Right forelimb (tissue), 1 donor: ENCODE results near the gene DHX29.

ENCODE experiments used
- DNase-seq: peaks from one replicate; pipeline ENCODE4 v3.0.0-alpha.2; 2018

Gene DHX29

DNA sequence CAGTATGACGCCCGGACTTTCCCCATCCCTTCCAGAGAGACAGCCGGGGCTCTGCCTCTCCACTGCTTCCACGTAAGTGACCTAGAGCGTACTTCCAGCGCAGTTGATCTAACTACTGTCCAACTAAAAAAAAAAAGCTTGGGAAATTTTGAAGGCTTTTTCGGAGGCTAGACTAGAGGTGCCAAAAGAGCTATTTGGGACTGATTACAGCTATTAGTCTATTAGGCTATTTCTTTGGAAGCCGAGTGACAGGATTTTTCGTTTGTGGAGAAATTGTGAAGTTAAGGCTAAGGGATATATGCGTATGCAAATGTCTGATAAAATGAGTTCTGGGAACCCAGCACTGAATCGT is 75.6 kb downstream of the DHX29 start:
- no peak for DNase-seq

- DNase-seq: peak; percentile 60
These were observed 76.2 kb downstream of the DHX29 start for GRCh38 chr5:55231029-55231918.

GRCh38 chr5:55230086-55230629 is 77.3 kb downstream of the DHX29 start:
- no peak for DNase-seq

DNA sequence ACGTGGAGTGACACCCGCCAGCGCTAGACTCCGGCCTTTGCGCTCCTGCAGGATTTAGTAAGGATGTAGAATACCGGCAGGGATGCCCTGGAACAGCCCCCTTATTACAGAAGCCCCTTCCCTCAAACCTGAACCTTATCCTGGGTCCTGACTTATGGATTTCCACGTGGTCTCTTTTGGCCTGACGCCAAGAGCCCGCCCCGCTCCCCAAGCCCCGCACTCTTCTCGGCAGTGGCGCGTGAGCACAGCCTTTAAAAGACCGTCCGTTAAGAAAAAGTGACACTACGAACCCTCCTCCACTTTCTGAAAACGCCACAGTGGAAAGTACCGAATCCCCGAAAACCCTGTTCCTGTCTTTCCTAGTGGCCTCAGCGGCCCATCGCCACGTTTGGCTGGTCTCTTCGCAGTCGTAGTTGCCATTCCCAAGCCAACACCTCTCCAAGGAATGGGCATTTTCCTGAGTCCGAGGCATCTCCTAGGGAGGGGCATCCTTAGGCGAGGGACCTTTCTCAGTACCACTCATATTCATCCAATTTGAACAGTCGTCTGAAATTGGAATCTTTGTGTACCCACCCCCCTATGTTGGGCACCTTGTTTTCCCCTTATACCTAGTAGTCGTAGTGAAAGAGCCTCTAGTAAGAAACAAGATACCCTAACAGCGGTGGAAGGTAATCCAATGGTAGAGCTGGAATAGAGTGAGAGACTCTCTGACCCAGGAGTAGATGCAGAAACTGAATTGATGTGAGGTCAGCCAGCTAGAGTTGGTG is 79.6 kb downstream of the DHX29 start:
- no peak for DNase-seq

DNA sequence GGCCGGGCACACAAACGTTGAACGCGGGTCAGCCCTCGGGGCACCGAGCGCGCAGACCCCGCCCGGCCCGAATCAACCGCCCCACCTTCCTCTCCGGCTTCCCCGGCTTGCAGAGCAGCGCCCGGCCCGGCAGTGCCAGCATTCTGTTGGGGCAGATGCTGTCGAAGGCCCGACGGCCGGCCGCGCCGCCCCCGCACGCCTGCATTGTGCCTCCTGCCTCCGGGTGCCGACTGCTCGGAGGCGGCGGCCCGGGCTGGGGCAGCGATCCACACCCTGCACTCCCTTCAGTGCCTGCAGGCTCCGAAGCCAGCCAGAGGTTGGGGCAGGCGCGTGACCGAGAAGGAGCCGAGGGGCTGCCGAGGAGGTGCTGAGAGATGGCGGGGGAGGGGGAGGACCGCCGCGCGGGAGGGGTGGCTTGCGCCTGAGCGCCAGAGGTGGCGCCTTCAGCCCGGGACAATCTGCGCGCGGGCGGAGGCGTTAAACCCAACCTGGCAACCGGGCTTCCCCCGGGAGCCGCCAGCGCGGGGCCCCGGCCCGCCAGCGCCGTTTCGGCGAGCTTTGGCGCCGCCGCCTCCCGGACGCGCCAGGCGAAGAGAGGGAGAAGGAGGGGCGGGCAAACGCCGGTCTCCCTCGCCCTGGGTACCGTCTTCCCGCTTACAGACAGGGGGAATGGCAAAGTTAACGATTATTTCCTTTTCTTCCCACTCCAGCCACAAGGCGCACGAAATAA is 80.4 kb downstream of the DHX29 start, which contains the start of gene MCIDAS:
Gene MCIDAS (minus strand): TSS at position 382 of the 730 bp plus-strand sequence. CDS start 177 bp downstream, at position 205.
- DNase-seq: peak; percentile 64

DNA sequence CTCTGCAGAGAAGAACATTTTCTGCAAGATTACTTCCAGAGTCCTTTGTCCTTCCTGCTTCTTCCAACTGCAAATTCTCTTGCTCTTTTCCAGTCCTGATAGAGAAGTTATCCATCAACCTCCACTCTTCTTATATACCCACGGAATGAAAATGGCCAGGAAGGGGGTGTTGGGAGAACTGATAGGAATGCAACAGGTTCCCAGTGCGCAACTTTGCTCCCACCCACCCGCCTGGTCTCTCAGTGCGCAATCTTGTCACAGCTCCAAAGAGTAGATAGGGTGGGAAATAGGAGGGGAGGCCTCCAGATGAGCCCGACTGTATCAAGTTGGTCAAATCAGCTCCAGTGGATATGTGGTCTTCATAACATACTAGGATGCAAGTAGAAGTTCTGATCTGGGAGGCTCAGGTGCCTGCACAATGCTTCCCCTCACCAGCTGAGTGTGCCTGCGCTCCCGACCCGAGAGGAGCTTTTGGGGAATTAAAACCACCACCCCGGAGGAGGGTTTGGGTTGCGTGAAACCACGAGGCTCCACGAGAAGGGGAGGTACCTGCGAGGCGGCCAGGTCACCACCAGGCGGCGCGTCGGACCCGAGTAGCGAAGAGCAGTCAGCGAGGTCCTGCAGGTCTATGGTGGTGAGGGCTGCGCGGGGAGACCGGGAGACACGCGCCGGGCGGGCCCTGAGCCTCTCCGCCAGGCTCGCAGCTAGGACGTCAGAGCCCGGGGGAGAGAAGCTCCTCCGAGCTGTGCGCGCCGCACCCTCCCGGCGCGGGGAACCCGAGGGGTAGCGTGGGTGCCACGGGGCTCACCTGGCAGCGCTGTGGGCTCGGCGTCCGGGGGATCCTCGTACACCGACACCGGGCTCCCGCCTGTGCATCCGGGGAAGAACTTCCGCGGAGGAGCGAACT is 81.2 kb downstream of the DHX29 start:
- DNase-seq: peak; percentile 81

GRCh38 chr5:55225346-55225745 is 82.1 kb downstream of the DHX29 start:
- no peak for DNase-seq

- no peak for DNase-seq
These were observed 83.7 kb downstream of the DHX29 start for GRCh38 chr5:55223812-55224240.

DNA sequence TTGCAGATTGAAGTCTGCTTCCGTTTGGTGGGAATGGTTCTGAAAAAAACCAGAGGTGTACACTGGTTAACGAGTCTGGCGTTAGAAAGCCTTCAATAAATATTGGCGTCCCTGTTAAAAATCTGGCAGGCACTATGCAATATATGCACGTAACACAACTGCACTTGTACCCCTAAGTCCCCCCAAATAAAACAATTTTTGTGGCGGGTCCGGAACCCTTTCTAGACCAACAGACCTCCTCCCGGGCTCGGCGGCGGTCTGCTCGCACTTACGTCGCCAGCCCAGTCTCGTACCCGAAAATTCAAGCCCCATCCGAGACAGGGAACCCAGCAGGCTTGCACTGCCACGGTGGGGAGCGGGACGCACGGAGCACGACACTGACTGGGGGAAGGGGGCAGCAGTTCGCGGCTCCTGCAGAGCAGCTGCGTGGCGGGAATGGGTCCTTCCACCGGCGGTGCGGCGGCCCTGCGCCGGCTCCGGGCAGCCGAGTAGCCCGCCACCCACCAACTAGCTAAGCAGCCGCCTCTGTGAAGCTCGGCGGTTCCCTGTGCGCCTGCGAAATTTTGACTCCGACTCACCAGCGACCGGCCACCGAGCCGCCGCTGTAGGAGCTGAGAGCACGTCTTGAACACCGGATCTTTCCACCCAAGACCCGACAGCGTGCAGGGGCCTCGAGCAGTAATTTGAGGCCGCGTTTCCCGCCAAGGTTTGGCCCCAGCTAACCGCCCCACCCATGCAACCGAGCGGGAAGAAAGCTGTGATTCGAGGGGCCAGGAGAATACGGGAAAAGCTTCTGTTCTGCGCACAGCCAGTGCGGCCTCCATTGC is 84.3 kb downstream of the DHX29 start:
- DNase-seq: peak; percentile 54

GRCh38 chr5:55222092-55222984 is 85.2 kb downstream of the DHX29 start:
- DNase-seq: no peak

- peak; percentile 51 for DNase-seq
These were observed 86.9 kb downstream of the DHX29 start for GRCh38 chr5:55220433-55221185.

- DNase-seq: no peak
These were observed 87.7 kb downstream of the DHX29 start for GRCh38 chr5:55219770-55220169.

GRCh38 chr5:55218967-55219366 is 88.5 kb downstream of the DHX29 start:
- DNase-seq: no peak

GRCh38 chr5:55211184-55211874 is 96.2 kb downstream of the DHX29 start:
- no peak for DNase-seq
